HL-60 (cell line): Measurements from ENCODE around the gene ZFAND3.

ENCODE experiments used
- DNase-seq, 2 experiments: peaks; one replicate each; pipeline ENCODE4 v3.0.0-alpha.2; 2010 to 2020; ENCODE audit warnings: low read depth in 1 of 2, low spot score in 1 of 2
- H3K27ac ChIP-seq: fragments of 250-450 bp; sonication (Bioruptor Pico); replicated peaks from 2 replicates; pipeline ENCODE4 v1.5.1; 2020; ENCODE audit warnings: mild to moderate bottlenecking, moderate library complexity
- H3K27me3 ChIP-seq: fragments of 250-450 bp; sonication (Bioruptor Pico); 2 replicates; pipeline ENCODE4 v1.5.1; 2021; ENCODE audit warnings: mild to moderate bottlenecking, moderate library complexity; ENCODE audit not compliant: insufficient read depth, poor library complexity, severe bottlenecking
- H3K4me3 ChIP-seq: replicated peaks from 2 replicates; pipeline ENCODE4 v1.5.1; 2011; ENCODE audit warnings: mild to moderate bottlenecking, control low read depth, low read length; ENCODE audit not compliant: insufficient read depth
- CTCF ChIP-seq: IDR thresholded peaks from one replicate; pipeline ENCODE4 v1.5.1; 2011; ENCODE audit warnings: low read length, control low read depth, inconsistent platforms; ENCODE audit not compliant: insufficient read depth
- GABPA ChIP-seq: IDR thresholded peaks from 2 replicates; pipeline ENCODE4 v1.6.1; 2012; ENCODE audit warnings: low read depth
- POLR2AphosphoS5 ChIP-seq: IDR thresholded peaks from 2 replicates; pipeline ENCODE4 v1.6.1; 2012; ENCODE audit warnings: low read depth
- REST ChIP-seq: IDR thresholded peaks from 2 replicates; pipeline ENCODE4 v1.6.1; 2012; ENCODE audit warnings: low read depth; ENCODE audit not compliant: insufficient replicate concordance
- SPI1 ChIP-seq: IDR thresholded peaks from 2 replicates; pipeline ENCODE4 v1.6.1; 2012; ENCODE audit warnings: low read depth, mild to moderate bottlenecking, borderline replicate concordance

ZFAND3 gene

GRCh38 chr6:37783025-37783855 lies 36.3 kb upstream of the ZFAND3 start:
- TF ChIP-seq REST (no peak), POLR2AphosphoS5 (no peak), SPI1 (no peak), GABPA (no peak)
- peaks cover 39% of the 10 kb centered on the region for H3K27me3 ChIP-seq
- H3K27ac ChIP-seq = no peak overlapping the region
- no peak for DNase-seq
- no peak overlapping the region for H3K4me3 ChIP-seq

- Histone ChIP-seq H3K4me3 (peak overlapping the region; percentile 6; the same call in 1 of the 2 replicates), H3K27ac (no peak overlapping the region), H3K27me3 (peaks cover 39% of the 10 kb centered on the region)
- TF ChIP-seq SPI1 (no peak), CTCF (no peak), REST (no peak)
- no peak for DNase-seq
Measured at GRCh38 chr6:37783856-37784584, 35.5 kb upstream of the ZFAND3 start.

- no peak for DNase-seq
- H3K4me3 ChIP-seq = no peak overlapping the region
- H3K27me3 ChIP-seq = peaks cover 39% of the 10 kb centered on the region
- no peak for TF ChIP-seq GABPA
- no peak for TF ChIP-seq REST
- no peak for TF ChIP-seq POLR2AphosphoS5
- TF ChIP-seq CTCF = no peak
- TF ChIP-seq SPI1 = no peak
- H3K27ac ChIP-seq = no peak overlapping the region
Measured at GRCh38 chr6:37784585-37784967, 35.0 kb upstream of the ZFAND3 start.
